Liver (tissue), 9 donors: Measurements from ENCODE around the gene ILF2. TPM values are rescaled to one million over a fixed set of nuclear protein-coding genes. Genes with fewer than 3 reads are reported as not detected.

ENCODE experiments used
- DNase-seq: peaks from one replicate; pipeline ENCODE4 v3.0.0-alpha.2; 2017; ENCODE audit warnings: low spot score
- H3K27ac ChIP-seq, 2 donors: one replicate each; pipeline ENCODE4 v1.7.0; 2013; ENCODE audit warnings: inconsistent platforms in 2 of 2, low read length in 2 of 2, control low read depth in 1 of 2, low read depth in 1 of 2, mild to moderate bottlenecking in 1 of 2
- H3K27me3 ChIP-seq, 4 donors: one replicate each; pipeline versions ENCODE4 v1.6.1 to v1.7.0; 2013; ENCODE audit warnings: low read length in 3 of 4, inconsistent platforms in 1 of 4, mild to moderate bottlenecking in 1 of 4, moderate library complexity in 1 of 4; ENCODE audit not compliant: control insufficient read depth in 4 of 4, insufficient read depth in 4 of 4
- H3K36me3 ChIP-seq, 4 donors: one replicate each; pipeline versions ENCODE4 v1.6.1 to v1.7.0; 2013; ENCODE audit warnings: low read length in 3 of 4, mild to moderate bottlenecking in 3 of 4, low read depth in 1 of 4, moderate library complexity in 1 of 4; ENCODE audit not compliant: control insufficient read depth in 4 of 4, insufficient read depth in 3 of 4
- H3K4me1 ChIP-seq, 4 donors: one replicate each; pipeline versions ENCODE4 v1.6.1 to v1.7.0; 2013; ENCODE audit warnings: low read length in 3 of 4, mild to moderate bottlenecking in 3 of 4, moderate library complexity in 1 of 4; ENCODE audit not compliant: control insufficient read depth in 4 of 4, insufficient read depth in 4 of 4
- H3K4me3 ChIP-seq, 3 donors: one replicate each; pipeline versions ENCODE4 v1.6.1 to v1.7.0; 2013; ENCODE audit warnings: low read length in 3 of 3, control low read depth in 1 of 3, low read depth in 1 of 3, mild to moderate bottlenecking in 1 of 3
- H3K9ac ChIP-seq, 2 donors: one replicate each; pipeline ENCODE4 v1.7.0; 2013; ENCODE audit warnings: low read length in 2 of 2, mild to moderate bottlenecking in 2 of 2, moderate library complexity in 2 of 2, control low read depth in 1 of 2, low read depth in 1 of 2
- H3K9me3 ChIP-seq, 4 donors: one replicate each; pipeline versions ENCODE4 v1.6.1 to v1.7.0; 2013; ENCODE audit warnings: low read length in 3 of 4; ENCODE audit not compliant: control insufficient read depth in 4 of 4
- ATF3 ChIP-seq: IDR thresholded peaks from 2 replicates; pipeline ENCODE4 v1.6.1; 2016; ENCODE audit warnings: antibody characterized with exemption
- CTCF ChIP-seq: fragments of 150-350 bp; IDR thresholded peaks from 2 replicates; pipeline ENCODE4 v1.5.1; 2017; ENCODE audit warnings: improper control_type of control experiment, low read depth, low read length; ENCODE audit not compliant: missing input control
- EGR1 ChIP-seq, 2 donors: IDR thresholded peaks; 2 replicates each; pipeline ENCODE4 v1.6.1; 2016 to 2018; ENCODE audit warnings: antibody characterized with exemption in 2 of 2, low read depth in 2 of 2
- FOXA1 ChIP-seq: IDR thresholded peaks from 2 replicates; pipeline ENCODE4 v1.6.1; 2016; ENCODE audit warnings: antibody characterized with exemption
- FOXA2 ChIP-seq: IDR thresholded peaks from 2 replicates; pipeline ENCODE4 v1.6.1; 2016; ENCODE audit warnings: antibody characterized with exemption
- GABPA ChIP-seq, 2 donors: IDR thresholded peaks in 1 of 2; conservative IDR thresholded peaks in 1 of 2; 2 replicates each; pipeline ENCODE4 v1.6.1; 2016; ENCODE audit warnings: antibody characterized with exemption in 2 of 2, mild to moderate bottlenecking in 1 of 2, moderate library complexity in 1 of 2
- HNF4A ChIP-seq, 2 donors: conservative IDR thresholded peaks; 2 replicates each; pipeline ENCODE4 v1.6.1; 2016; ENCODE audit warnings: antibody characterized with exemption in 2 of 2, mild to moderate bottlenecking in 2 of 2
- HNF4G ChIP-seq: IDR thresholded peaks from 2 replicates; pipeline ENCODE4 v1.6.1; 2016; ENCODE audit warnings: antibody characterized with exemption
- JUND ChIP-seq, 2 donors: IDR thresholded peaks; 2 replicates each; pipeline ENCODE4 v1.6.1; 2016; ENCODE audit warnings: antibody characterized with exemption in 2 of 2
- MAX ChIP-seq: IDR thresholded peaks from 2 replicates; pipeline ENCODE4 v1.6.1; 2016; ENCODE audit warnings: antibody characterized with exemption
- NR2F2 ChIP-seq: IDR thresholded peaks from 2 replicates; pipeline ENCODE4 v1.6.1; 2016; ENCODE audit warnings: antibody characterized with exemption
- RAD21 ChIP-seq, 2 donors: IDR thresholded peaks; 2 replicates each; pipeline ENCODE4 v1.6.1; 2016; ENCODE audit warnings: antibody characterized with exemption in 2 of 2, mild to moderate bottlenecking in 2 of 2
- RXRA ChIP-seq, 2 donors: IDR thresholded peaks; 2 replicates each; pipeline ENCODE4 v1.6.1; 2017 to 2018; ENCODE audit warnings: antibody characterized with exemption in 2 of 2, mild to moderate bottlenecking in 1 of 2
- SP1 ChIP-seq: IDR thresholded peaks from 2 replicates; pipeline ENCODE4 v1.6.1; 2018; ENCODE audit warnings: antibody characterized with exemption, mild to moderate bottlenecking
- TAF1 ChIP-seq: conservative IDR thresholded peaks from 2 replicates; pipeline ENCODE4 v1.6.1; 2016; ENCODE audit warnings: antibody characterized with exemption, mild to moderate bottlenecking
- YY1 ChIP-seq: IDR thresholded peaks from 2 replicates; pipeline ENCODE4 v1.6.1; 2016; ENCODE audit warnings: antibody characterized with exemption, mild to moderate bottlenecking
- ZBTB33 ChIP-seq: IDR thresholded peaks from 2 replicates; pipeline ENCODE4 v1.6.1; 2016; ENCODE audit warnings: antibody characterized with exemption
- WGBS: extraction: QIAGEN DNeasy Blood & Tissue Kit; methylation state at CpG from one replicate; pipeline ENCODE4 v1.1.7; 2013; 5-methylcytosine and 5-hydroxymethylcytosine counted together
- polyA plus RNA-seq, 2 donors: library from polyadenylated mRNA; stranded (reverse) in 1 of 2; unstranded in 1 of 2; fragments of 200-250 nt in 1 of 2; fragments of >200 nt in 1 of 2; fragmentation: Nextera tagmentation in 1 of 2; extraction: Ambion mirVana in 1 of 2; gene quantifications; one replicate each; pipeline versions ENCODE4 v1.2.1 to v1.2.3, GENCODE V29; 2013 to 2015
- total RNA-seq, 2 donors: library from RNA; depleted of rRNA; stranded (reverse); fragments of >200 nt; gene quantifications; one replicate each; pipeline ENCODE4 v1.2.3, GENCODE V29; 2014
- donor health status: healthy.
- donor health status: healthy.
- donor health status: healthy.
- donor health status: healthy.
- donor health status: healthy.

Gene ILF2
- total and polyA plus RNA-seq, 4 donors: 28.7 to 84.2 (median 51.5) TPM

GRCh38 chr1:153629343-153629665 is 41.5 kb downstream of the ILF2 start:
- no peaks in the 10 kb centered on the region for H3K9me3 ChIP-seq
- H3K9ac ChIP-seq: no peak overlapping the region
- no peak overlapping the region for H3K4me3 ChIP-seq
- WGBS: 87% methylated on average over 5 of the region's 5 CpGs
- no peaks in the 10 kb centered on the region for H3K27me3 ChIP-seq
- TF ChIP-seq GABPA (IDR thresholded peaks at IDR 0.05 in 1 of 2, conservative IDR thresholded peaks at IDR 0.05 in 1 of 2): no peak
- TF ChIP-seq YY1: no peak
- TF ChIP-seq FOXA2: no peak
- TF ChIP-seq HNF4G: no peak
- no peak for TF ChIP-seq RXRA (IDR thresholded peaks at IDR 0.05)
- no peak for TF ChIP-seq ATF3
- no peak for TF ChIP-seq RAD21 (IDR thresholded peaks at IDR 0.05)
- TF ChIP-seq TAF1: no peak
- no peaks in the 10 kb centered on the region for H3K36me3 ChIP-seq
- peaks cover 7 to 29% (median 21%) of the 10 kb centered on the region in 4 donors for H3K4me1 ChIP-seq
- DNase-seq: no peak
- H3K27ac ChIP-seq: no peak overlapping the region

GRCh38 chr1:153628638-153629342 is 42.0 kb downstream of the ILF2 start:
- no peaks in the 10 kb centered on the region for H3K9me3 ChIP-seq
- 90% methylated on average over 6 of the region's 6 CpGs for WGBS
- no peaks in the 10 kb centered on the region for H3K27me3 ChIP-seq
- no peak for DNase-seq
- H3K4me3 ChIP-seq: no peak overlapping the region
- no peak overlapping the region for H3K9ac ChIP-seq
- H3K4me1 ChIP-seq: peaks cover 7 to 29% (median 21%) of the 10 kb centered on the region in 4 donors
- H3K36me3 ChIP-seq: no peaks in the 10 kb centered on the region
- TF ChIP-seq NR2F2 (no peak), ZBTB33 (no peak), SP1 (no peak), JUND (IDR thresholded peaks at IDR 0.05) (no peak), FOXA1 (no peak), RXRA (IDR thresholded peaks at IDR 0.05) (no peak), GABPA (IDR thresholded peaks at IDR 0.05 in 1 of 2, conservative IDR thresholded peaks at IDR 0.05 in 1 of 2) (no peak), HNF4A (conservative IDR thresholded peaks at IDR 0.05) (no peak), CTCF (no peak), TAF1 (no peak), FOXA2 (no peak), ATF3 (no peak), EGR1 (IDR thresholded peaks at IDR 0.05; ENCODE audit: low read depth in 2 of 2) (no peak), MAX (no peak), HNF4G (no peak), RAD21 (IDR thresholded peaks at IDR 0.05) (no peak)
- no peak overlapping the region for H3K27ac ChIP-seq
